ENCODE measurements around the gene PAPPA2.

- no peak for TF ChIP-seq CTCF (IDR thresholded peaks at IDR 0.05)
- TF ChIP-seq POLR2A (IDR thresholded peaks at IDR 0.05): no peak
These were observed 89.4 kb downstream of the PAPPA2 start for GRCh38 chr1:176552217-176552991.
